T-helper 9 cell (primary cell): ENCODE measurements around the gene SLX4IP.

Source experiments
- DNase-seq: peaks from one replicate; pipeline ENCODE4 v3.0.0-alpha.2; 2020

The SLX4IP gene

DNA sequence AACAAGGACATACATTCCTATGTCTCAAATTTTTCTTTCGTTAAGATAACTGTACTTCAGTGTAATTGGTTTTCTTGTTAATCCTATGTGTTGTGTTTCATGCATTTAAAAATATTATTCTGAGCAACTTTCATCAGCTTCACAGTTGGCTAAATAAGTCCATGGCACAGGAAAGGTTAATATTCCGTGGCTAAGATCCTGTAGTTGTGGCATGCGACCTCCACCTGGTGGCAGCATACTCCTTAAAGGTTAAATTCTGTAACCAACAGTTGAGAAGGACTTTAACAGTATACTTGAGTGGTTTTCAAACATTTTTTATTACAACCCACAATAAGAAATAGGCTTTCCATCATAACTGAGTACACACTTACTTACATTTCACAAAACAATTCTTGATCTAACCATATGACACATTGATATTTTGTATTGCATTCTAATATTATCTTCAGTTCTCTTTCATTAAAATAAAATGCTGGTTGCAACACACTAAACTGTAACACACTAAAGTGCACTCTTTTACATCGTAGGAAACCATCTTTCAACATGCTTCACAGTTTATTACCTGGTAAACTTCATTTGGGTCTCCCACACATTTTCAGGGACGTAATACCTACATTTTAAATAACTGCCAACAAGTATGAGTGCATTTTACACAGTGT, 118.3 kb downstream of the SLX4IP start:
- no peak for DNase-seq

DNA sequence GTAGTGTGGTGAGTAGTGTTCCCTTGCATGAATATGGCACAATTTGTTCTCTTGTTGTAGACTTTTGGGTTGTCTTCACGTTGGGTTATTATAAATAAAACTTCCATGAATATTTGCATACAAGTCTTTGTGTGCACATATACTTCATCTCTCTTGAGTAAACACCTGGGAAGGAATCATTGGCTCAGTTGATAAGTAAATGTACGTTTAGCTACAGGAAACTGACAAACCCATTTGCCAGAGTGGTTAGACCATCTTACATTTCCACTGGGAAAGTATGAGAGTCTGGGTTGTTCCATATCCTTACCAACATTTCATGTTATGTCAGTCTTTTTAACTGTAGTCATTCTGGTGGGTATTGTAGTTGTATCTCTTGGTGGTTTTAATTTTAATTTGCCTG, 119.2 kb downstream of the SLX4IP start:
- DNase-seq, result no peak

DNA sequence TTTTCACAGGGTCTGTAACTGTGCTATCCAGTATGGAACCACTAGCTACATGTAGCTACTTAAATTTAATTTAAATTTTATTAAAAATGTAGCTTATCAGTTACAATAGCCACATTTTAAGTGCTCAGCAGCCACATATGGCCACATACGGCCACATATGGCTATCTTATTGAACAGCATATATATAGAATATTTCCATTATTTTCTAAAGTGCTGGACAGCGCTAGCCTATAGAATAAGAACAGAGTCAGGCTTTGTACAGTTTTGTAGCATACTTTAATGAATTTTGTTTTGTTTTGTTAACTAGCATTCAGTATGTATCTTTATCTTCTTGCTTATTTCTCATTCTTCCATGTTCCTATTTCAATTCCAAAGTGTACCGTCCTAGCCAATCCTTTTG, 120.3 kb downstream of the SLX4IP start:
- DNase-seq, result no peak

DNA sequence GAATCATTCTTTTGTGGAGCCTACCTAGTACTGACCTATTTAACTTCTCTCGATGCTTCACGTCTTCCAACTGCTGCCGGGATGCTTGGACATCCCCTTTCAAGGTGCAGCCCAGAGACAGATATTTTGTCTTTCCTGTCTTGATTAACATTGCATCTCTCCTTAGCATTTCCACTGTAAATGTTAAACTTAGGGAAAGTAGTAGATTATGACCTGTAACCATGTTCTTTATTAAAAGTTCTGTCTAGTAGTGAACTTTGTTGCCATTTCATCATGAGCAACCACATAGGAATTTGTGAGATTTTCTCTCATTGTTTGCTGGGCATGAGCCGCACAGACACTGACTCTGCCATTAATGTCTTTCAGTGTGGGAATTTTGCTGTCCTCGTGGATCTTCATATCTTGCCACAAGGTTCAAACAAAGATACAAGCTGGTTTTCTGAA, 120.8 kb downstream of the SLX4IP start:
- DNase-seq, result no peak

DNA sequence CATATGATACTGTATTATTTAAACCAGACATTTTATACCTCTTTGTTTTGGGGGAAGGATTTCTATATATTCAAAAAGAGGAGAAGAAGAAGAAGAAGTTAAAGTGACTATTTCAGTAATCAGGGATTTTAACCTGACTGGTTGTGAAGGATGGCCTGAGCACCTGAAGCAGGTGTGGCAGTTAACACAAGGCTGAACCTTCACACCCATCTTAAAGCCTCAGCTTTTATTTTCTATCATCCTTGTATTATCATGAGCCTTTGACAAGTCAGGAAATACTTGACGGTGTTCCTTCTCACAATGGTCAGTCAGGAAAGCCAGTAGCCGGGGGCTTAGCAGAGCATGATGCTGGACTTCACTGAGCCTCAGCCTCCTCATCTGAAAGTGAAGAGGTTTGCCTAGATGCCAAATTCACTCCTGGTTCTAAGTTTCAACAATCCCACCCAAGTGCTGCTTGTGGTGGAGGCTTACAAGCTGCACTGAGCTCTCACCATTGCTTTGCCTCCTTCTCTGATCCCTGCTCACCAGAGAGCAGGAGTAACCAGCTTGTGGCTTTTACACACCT, 121.5 kb downstream of the SLX4IP start:
- no peak for DNase-seq

DNA sequence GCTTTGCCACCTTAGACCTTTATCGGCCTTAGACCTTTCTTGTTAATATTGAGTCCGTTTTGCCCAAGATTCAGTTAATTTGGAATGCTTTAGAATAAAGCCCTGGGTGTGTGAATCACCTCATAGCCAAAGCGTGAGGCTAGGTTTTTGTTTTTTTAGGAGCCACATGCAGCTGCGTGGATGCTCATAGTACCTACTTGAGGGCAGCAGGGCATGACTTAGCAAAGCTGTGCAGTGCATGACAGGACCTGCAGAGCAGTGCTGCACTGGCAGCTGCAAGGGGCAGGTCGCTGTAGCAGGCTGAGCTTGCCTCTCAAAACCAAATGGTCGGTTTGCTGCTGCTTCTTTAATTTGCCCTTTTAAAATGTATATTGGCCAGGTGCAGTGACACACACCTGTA, 122.6 kb downstream of the SLX4IP start:
- no peak for DNase-seq

DNA sequence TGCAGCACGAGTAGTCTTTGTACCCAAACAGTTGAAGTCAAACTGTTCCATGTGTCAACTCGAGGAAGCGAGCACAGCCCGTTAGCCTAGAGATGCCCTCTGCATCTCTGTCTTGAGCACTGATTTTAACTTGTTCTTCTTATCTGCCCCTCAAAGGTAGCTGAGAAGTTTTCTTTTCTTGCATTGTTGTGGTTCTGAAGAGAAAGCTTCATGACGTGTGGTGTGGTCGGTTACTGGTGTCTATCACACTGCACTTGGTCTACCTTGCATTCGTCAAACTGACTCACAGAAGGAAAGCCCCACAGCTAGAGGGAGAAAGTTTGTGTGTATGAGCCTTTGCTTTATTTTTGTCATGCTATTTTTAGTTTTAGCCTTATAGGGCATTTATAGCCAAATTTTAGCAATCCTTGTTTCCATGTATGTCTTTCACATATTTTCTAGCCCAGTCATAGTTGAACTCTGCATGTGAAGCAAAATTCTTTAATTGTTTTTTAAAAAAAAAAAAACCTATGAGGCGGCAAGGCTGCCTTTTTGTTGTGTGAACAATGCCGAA, 123.6 kb downstream of the SLX4IP start:
- no peak for DNase-seq

DNA sequence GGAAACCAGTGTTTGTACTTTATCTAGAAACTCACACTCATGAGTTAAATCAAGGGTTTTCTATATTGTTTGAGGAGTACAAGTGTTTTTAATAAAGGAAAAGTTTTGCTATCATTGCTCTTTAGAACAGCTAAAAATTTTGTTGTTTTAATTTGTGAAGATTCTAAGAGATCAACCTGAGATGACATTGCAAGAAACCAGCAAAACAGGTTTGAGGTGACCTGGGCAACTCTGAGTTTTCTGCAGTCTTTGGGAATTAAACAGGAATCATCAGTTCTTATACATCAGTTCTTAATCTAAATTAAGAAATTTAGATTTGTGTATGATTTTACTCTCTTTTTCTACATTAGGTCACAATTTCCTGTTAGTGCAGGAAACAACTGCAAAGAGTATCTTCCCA, 124.2 kb downstream of the SLX4IP start:
- DNase-seq, result no peak

DNA sequence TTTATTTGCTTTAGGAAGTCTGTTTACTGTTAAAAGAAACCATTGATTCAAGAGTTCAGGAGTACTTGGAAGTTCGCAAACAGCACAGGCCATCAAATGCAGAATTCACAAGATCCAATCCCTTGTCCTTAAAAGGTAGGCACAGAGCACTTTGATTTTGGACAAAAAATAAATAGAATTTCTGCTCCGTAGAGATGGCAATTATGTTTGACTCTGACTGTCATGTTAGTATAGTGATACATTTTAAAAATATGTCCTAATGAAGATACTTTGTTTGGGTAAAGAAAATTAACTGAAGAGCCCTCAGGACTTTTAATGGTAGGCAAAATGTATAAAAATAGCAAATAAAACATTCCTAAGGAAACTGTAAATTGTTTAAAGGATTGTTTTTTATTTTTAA, 125.6 kb downstream of the SLX4IP start:
- DNase-seq, result no peak

DNA sequence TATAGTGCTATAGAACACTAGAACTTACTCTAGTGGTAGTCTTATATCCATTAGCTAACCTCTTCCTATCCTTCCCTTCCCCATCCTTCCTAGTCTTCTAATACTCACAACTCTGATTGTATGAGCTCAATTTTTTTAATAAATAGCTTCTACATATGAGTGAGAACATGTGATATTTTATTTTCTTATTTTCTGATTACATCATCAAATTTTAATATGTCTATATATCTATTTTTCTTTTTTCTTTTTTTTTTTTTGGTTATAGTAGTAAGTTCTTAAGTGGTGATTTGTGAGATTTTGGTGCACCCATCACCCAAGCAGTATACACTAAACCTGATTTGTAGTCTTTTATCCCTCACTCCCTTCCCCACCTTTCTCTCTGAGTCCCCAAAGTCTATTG, 126.2 kb downstream of the SLX4IP start:
- DNase-seq, result no peak

DNA sequence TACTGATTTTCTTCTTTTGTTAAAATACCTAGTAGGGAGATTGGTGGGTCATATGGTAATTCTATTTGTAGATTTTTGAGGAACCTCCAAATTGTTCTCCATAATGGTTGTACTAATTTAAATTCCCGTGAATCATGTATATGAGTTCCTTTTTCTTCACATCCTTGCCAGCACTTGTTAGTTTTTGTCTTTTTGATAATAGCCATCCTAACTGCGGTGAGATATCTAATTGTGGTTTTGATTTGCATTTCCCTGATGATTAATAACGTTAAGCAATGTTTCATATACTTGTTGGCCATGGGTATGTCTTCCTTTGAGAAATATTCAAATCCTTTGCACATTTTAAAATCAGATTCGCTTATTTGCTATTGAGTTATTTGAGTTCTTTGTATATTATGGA, 127.8 kb downstream of the SLX4IP start:
- DNase-seq, result no peak

DNA sequence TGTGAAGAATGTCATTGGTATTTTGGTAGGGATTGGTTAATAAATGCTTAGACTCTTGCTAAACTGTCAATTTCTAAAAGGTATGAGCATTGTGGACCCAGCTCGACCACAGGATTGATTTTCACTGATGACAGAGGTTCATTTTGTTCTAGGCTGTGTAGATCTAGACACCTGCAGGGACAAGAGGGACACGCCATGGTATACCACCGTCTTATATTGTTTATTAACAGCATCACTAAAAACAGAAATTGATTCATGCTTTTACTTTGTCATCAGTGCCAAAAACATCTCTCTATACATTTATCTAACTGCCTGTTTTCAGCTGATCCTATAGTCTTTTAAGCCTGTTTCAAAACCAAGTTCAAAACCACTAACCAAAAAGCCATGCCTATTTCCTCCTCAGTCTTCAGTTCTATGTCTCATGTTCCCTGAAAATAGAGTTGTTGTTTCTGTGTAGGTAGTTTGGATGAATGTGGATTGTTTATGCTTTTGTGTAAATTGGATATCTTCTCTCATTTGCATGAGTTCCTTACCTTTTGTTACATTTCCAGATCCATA, 128.9 kb downstream of the SLX4IP start:
- no peak for DNase-seq

DNA sequence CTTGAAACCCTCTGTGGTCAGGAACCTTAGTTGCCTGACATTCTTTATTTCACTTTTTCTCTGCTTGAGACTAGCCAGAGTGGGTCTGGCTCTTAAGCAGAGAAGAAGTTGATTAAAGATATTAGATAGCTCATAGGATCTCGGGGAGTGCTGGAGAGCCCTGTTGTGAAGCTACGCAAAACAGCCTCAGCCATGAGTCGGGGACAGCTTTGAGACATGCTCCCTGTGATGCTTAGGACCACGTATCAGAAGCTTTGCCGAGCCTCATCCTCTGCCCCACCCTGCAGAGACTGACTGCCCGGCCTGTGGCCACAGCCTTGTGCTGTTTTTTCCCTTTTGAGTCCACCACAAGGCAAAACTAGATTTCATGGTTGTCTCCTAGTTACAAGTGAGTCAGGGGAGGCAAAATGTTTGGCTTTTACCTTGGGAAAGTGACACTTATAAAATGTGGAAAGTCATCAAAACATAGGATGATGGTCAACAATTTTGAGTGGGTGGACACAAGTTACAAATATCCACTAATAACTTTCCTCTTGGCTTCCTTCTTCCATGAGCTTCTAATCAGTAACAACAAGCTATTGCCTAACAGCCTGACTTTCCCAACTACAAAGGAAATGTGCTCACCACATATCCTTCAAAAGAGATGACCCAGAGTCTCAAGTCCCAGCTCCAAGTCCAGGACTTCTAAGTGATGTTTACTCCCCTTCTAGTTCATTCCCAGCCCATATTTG, 130.3 kb downstream of the SLX4IP start:
- DNase-seq, result no peak

DNA sequence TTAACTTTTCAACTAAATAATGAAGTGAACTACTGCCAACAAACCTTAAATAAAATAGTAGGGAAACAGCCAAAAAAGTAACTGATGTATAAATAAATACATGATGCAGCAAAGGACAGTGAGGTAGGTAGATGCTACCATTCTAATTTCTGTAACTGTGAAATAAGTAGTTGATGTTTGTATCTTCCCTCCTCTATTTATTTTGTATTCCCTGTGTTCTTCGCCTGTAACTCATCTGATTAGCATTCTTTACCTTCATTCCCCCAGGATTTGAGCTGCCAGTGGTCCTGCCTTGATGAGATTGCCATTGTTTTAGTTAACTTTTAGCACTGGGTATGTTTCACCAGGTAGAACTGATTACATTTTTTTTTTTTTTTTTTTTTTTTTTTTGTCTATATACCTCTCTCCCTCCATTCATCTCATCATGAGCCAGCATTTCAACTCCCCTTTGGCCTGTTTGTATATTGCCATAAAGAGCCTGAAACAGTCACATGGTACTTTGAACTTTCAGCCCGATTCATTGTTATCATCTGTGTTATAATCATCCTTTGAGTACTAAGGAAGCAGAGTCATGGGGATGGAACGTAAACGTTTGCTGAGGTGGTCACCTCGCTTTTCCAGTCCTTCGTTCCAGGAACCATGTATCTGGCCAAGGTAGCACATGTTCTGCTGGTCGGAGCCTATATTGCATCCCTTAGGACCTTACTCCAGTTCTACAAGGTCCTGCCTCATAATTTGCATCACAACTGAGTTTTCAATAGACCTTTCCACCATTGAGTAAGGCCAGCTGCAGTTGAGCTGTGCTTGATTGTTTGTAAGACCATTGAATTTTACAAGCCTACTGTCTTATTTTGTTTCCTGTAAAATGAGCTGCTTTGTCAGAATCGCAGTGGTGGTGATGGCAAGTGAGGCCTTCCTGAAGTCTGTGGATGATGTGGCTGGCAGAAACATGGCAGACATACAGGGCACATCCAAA, 131.1 kb downstream of the SLX4IP start:
- DNase-seq, result no peak

DNA sequence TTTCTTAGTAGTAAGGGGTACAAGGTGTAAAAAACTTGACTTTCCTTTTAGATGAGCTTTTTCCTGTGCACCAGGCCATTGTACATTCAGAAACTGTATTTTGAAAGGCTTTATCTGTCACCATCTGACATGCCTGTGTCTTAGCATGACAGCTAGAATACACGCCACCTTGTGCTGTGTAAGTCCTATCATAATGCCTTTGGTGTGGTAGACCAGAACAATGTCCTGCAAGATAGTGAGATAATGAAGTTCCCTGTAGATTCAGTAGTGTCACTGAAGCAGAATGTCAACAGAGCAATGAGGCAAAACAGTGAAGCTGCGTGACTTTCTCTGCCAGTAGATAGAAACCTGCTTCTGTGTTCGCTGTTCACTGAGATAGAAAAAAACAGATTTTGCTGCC, 132.9 kb downstream of the SLX4IP start:
- DNase-seq, result no peak

DNA sequence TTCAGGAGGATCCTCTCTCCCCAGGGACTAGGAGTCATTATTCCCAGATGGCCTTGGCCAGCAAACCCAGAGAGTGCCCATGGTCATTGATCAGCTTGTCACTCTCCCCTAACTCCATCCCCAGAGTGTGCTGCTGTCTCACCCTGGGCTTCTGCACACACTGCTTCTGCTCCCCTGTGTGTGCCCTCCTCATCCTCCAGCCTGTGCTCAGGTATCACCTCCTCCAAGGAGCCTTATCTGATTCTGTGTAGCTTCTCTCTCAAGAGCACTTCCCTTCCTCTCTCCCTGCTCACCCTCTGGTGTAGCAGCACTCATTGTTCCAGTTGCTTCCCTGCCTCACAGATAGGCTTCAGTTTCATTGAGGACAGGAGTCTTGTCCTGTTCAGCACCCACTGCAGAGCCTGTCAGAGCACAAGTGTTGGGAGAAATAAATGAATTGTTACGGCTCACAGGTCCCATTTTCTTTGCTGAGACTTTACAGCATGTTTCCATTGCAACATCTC, 136.3 kb downstream of the SLX4IP start:
- no peak for DNase-seq

DNA sequence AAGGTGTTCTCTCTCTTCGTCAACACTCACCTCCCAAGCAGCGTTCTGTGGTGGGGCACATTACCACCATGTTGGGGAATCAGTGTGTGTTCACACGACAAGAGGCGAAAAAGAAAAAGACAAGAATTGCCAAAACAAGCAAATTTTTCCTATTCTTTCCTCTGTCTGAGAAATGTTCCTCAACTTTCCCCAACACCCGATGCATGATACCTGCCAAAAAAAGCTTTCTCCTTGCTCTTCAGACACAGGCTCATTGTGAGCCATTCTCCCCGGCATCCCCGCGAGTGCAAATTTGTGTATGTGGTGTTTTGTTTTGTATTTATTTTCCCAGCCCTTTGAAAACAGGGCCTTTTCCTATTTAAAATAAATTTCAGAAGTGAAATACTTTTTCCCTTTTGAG, 137.7 kb downstream of the SLX4IP start:
- no peak for DNase-seq

DNA sequence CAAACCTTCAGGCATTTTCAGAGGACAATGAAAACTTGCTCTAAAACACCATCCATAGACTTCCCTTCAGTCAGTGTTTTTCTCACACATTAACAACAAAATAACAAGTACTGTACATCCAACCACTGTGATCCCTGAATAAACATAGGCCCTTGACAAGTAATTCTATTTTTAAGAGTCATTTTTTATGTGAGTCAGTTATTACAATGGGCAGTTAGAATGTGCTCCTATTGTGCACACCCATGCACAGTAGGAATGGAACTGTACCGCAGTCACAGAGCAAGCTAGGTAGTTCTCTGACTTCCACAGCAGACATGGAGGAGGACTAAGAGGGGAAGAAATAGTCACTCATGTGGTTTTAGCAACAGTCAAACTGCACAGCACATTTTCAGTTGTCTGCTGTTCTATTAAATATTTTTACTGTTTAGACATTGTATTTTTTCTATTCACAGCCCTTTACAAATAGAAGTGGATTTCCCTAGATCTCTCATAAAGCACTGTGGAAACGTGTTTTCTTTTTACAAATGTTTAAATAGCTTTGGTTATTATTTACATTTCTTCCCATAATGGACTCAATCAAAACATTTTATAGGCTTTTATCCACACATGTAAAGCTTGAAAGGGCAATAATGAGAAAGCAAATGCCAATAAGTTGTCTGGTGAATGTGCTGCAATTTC, 138.3 kb downstream of the SLX4IP start:
- DNase-seq, result no peak

DNA sequence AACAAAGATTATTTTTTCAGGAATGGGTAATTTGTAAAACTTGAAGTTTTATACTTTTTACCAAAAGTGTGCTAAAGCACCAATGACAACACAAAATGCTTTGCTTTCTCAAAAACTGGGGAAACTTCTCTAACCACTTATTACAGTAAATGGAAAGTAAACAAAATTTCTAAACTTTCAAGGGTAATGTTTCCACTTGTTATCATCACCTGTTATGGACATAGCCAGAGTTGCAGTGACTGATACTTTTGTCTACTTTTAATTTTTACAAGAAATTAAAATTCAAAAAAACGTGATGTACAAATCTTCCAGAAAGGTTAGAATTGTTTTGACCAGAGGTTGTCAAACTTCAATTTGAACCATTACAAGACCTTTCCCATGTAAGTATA, 138.8 kb downstream of the SLX4IP start:
- no peak for DNase-seq

DNA sequence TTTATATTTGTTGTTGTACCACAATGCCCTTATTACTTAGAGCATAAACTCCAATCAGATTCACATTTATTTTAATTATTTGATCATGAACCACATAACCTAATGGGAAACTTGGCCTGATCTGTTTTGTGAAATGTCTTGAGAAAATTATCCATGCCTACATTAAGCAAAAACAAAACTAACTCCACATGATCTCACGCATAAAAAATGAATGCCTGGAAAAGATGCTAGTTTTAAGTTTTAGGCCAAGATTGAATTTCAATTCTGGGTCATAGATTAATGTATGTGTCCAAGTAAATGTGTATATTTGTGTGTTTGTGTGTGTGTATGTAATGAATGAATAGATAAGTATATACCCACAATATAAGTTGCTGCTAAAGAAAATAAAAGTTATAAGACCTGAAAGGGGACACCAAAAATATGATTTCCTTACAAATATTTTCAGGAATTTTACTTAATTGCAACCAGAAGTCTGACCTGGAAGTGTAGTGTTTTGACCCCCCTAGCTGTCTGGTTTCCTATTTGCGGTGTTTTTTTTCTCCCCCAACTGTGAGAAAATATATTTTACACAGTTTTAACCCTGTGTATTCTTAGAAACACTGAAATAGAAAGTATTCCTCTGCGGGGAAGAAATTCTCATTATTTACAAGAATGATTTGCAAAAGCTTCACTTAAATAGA, 141.4 kb downstream of the SLX4IP start:
- no peak for DNase-seq

DNA sequence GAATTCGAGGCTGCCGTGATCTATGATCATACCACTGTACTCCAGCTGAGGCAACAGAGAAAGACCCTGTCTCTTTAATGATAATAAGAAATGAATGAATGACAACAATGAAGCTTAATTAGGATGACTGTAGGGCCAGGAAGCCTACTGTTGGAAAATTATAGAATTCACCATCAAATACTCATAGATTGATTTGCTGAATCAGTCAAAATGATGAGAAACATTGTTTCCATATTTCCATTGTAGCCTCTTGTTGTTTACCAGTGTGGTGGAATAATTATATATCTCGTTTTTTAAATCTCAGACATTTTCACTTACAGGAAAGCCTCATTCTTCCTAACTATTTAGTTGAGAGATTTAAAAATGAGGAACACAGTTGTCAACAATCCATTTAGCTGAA, 142.5 kb downstream of the SLX4IP start:
- DNase-seq, result no peak
